ENCODE results near the gene GABBR1. TPM values are rescaled to one million over a fixed set of nuclear protein-coding genes. Genes with fewer than 3 reads are reported as not detected.

The GABBR1 gene
- total and polyA plus RNA-seq, 2 of the 13 experiments (the other 11 are each of a cell fraction or from before 2014, with no cell fraction given) = 0.07 to 0.37 TPM

GRCh38 chr6:29524444-29525310 is 108.3 kb downstream of the GABBR1 start:
- Histone ChIP-seq H3K4me1 (ENCODE audit: insufficient read depth, low read length) (no peaks in the 10 kb centered on the region), H4K20me1 (ENCODE audit: insufficient read depth, low read length) (no peaks in the 10 kb centered on the region), H3K36me3 (replicated peaks in 1 of 2; ENCODE audit: control insufficient read depth in 1 of 2, insufficient read depth in 2 of 2, low read length in 2 of 2) (no peaks in the 10 kb centered on the region), H3K27ac (ENCODE audit: extremely low read length, insufficient read depth, low read length) (no peak overlapping the region), H3K79me2 (ENCODE audit: insufficient read depth, low read length) (no peaks in the 10 kb centered on the region), H3K9me3 (ENCODE audit: low read length) (no peaks in the 10 kb centered on the region), H3K9ac (ENCODE audit: insufficient read depth, low read depth, low read length) (no peak overlapping the region), H2AFZ (ENCODE audit: low read length) (no peak overlapping the region), H3K27me3 (ENCODE audit: control insufficient read depth in 1 of 2, insufficient read depth in 2 of 2, low read length in 2 of 2) (no peaks in the 10 kb centered on the region), H3K4me2 (ENCODE audit: low read depth, low read length) (no peak overlapping the region), H3K4me3 (replicated peaks in 1 of 3; ENCODE audit: insufficient read depth in 1 of 3, low read depth in 2 of 3, low read length in 3 of 3) (no peak overlapping the region)
- BruUV-seq (replicated peaks) = no TSS peak
- no peak for FAIRE-seq
- ChIA-PET POLR2A (no interaction called here), CTCF (ENCODE audit: low intra/inter-chr PET ratio, low total read pairs) (no interaction called here)
- no peak for TF ChIP-seq ZNF687 (CRISPR knock-in tag; IDR thresholded peaks at IDR 0.05)
- no peak for TF ChIP-seq E2F2 (CRISPR knock-in tag; IDR thresholded peaks at IDR 0.05; ENCODE audit: borderline replicate concordance)
- no peak for TF ChIP-seq ZUFSP (CRISPR knock-in tag; IDR thresholded peaks at IDR 0.05; ENCODE audit: borderline replicate concordance)
- no peak for TF ChIP-seq ZMYM2 (CRISPR knock-in tag; IDR thresholded peaks at IDR 0.05)
- no peak for TF ChIP-seq ZZZ3 (CRISPR knock-in tag; IDR thresholded peaks at IDR 0.05; ENCODE audit: borderline replicate concordance)
- TF ChIP-seq KLF15 (CRISPR knock-in tag; IDR thresholded peaks at IDR 0.05; ENCODE audit: borderline replicate concordance) = no peak
- TF ChIP-seq KLF16 (CRISPR knock-in tag; IDR thresholded peaks at IDR 0.05) = no peak
- TF ChIP-seq ATAD3A (CRISPR knock-in tag; IDR thresholded peaks at IDR 0.05) = no peak
- TF ChIP-seq ZNF329 (CRISPR knock-in tag; IDR thresholded peaks at IDR 0.05; ENCODE audit: low read depth) = no peak
- TF ChIP-seq ZNF83 (CRISPR knock-in tag; IDR thresholded peaks at IDR 0.05; ENCODE audit: borderline replicate concordance) = no peak
- no peak for TF ChIP-seq LCORL (IDR thresholded peaks at IDR 0.05)
- TF ChIP-seq LCORL (CRISPR knock-in tag; IDR thresholded peaks at IDR 0.05) = no peak
- no peak for TF ChIP-seq ZBTB1 (CRISPR knock-in tag; IDR thresholded peaks at IDR 0.05; ENCODE audit: borderline replicate concordance)
- no peak for DNase-seq (ENCODE audit: low spot score)
- intact Hi-C loops (cut with micrococcal nuclease; ENCODE audit: unreplicated experiment) (no loop called here), in situ Hi-C loops (cut with HindIII; ENCODE audit: extremely low pct_ligation_motif_present, low pct_unique_long_range_greater_than_20kb) (no loop called here)
- no peak for ATAC-seq
- WGBS (ENCODE audit: low lambda C conversion rate) = 20% methylated on average over 7 of the region's 7 CpGs
